SK-N-SH treated with all-trans-retinoic acid at 6 μM for 48 hours (cell line): ENCODE measurements around the gene DYNC1LI2.

Source experiments
- ATAC-seq: fragments of 200-7000 bp; cut with Tn5 transposase; 3 replicates; pipeline ENCODE4 v1.9.1; 2020; ENCODE audit warnings: mild to moderate bottlenecking, moderate library complexity
- ARNTL ChIP-seq: fragments of 450-650 bp; formaldehyde crosslinking; IDR thresholded peaks from 2 replicates; pipeline ENCODE4 v1.5.0; 2020; ENCODE audit warnings: low read depth, mild to moderate bottlenecking, moderate library complexity, borderline replicate concordance
- BACH2 ChIP-seq: fragments of 250-450 bp; sonication (Bioruptor Pico); IDR thresholded peaks from 2 replicates; pipeline ENCODE4 v1.9.0; 2021; ENCODE audit warnings: mild to moderate bottlenecking, borderline replicate concordance
- CSDC2 ChIP-seq: fragments of 250-450 bp; sonication (Bioruptor Pico); IDR thresholded peaks from 2 replicates; pipeline ENCODE4 v1.5.0; 2020; ENCODE audit warnings: mild to moderate bottlenecking, moderate library complexity
- ESRRG ChIP-seq: fragments of 250-450 bp; sonication (Bioruptor Pico); IDR thresholded peaks from 2 replicates; pipeline ENCODE4 v1.6.1; 2021; ENCODE audit warnings: mild to moderate bottlenecking
- GLIS3 ChIP-seq: fragments of 250-450 bp; sonication (Bioruptor Pico); IDR thresholded peaks from 2 replicates; pipeline ENCODE4 v1.5.0; 2020; ENCODE audit warnings: mild to moderate bottlenecking, moderate library complexity
- ISL1 ChIP-seq: fragments of 250-450 bp; sonication (Bioruptor Pico); IDR thresholded peaks from 2 replicates; pipeline ENCODE4 v2.1.2; 2022; ENCODE audit warnings: mild to moderate bottlenecking, moderate library complexity
- OSR1 ChIP-seq: fragments of 250-450 bp; sonication (Bioruptor Pico); IDR thresholded peaks from 2 replicates; pipeline ENCODE4 v1.8.0; 2022; ENCODE audit warnings: moderate library complexity, mild to moderate bottlenecking, inconsistent platforms
- POU6F1 ChIP-seq: fragments of 250-450 bp; sonication (Bioruptor Pico); IDR thresholded peaks from 2 replicates; pipeline ENCODE4 v1.8.0; 2021; ENCODE audit warnings: low read depth, mild to moderate bottlenecking, moderate library complexity, borderline replicate concordance
- PPARA ChIP-seq: fragments of 250-450 bp; sonication (Bioruptor Pico); IDR thresholded peaks from 2 replicates; pipeline ENCODE4 v1.5.0; 2020; ENCODE audit warnings: mild to moderate bottlenecking, borderline replicate concordance
- RARB ChIP-seq: fragments of 250-450 bp; sonication (Bioruptor Pico); IDR thresholded peaks from 2 replicates; pipeline ENCODE4 v1.8.0; 2021; ENCODE audit warnings: mild to moderate bottlenecking, moderate library complexity
- SNAI2 ChIP-seq: fragments of 250-450 bp; sonication (Bioruptor Pico); IDR thresholded peaks from 2 replicates; pipeline ENCODE4 v1.5.0; 2020; ENCODE audit warnings: mild to moderate bottlenecking, moderate library complexity
- TCF4 ChIP-seq: fragments of 250-450 bp; sonication (Bioruptor Pico); IDR thresholded peaks from 2 replicates; pipeline ENCODE4 v1.8.0; 2021; ENCODE audit warnings: mild to moderate bottlenecking, moderate library complexity, borderline replicate concordance
- TOX ChIP-seq: fragments of 250-450 bp; sonication (Bioruptor Pico); IDR thresholded peaks from 2 replicates; pipeline ENCODE4 v1.8.0; 2021; ENCODE audit warnings: mild to moderate bottlenecking, moderate library complexity, borderline replicate concordance
- TSHZ2 ChIP-seq: fragments of 250-450 bp; sonication (Bioruptor Pico); IDR thresholded peaks from 2 replicates; pipeline ENCODE4 v1.5.0; 2020; ENCODE audit warnings: mild to moderate bottlenecking, moderate library complexity
- ZFP3 ChIP-seq: fragments of 250-450 bp; sonication (Bioruptor Pico); IDR thresholded peaks from 2 replicates; pipeline ENCODE4 v1.5.0; 2020; ENCODE audit warnings: mild to moderate bottlenecking, moderate library complexity
- ZFP30 ChIP-seq: fragments of 450-650 bp; formaldehyde crosslinking; IDR thresholded peaks from 2 replicates; pipeline ENCODE4 v1.5.0; 2022; ENCODE audit warnings: mild to moderate bottlenecking, moderate library complexity
- ZNF565 ChIP-seq: fragments of 450-650 bp; formaldehyde crosslinking; conservative IDR thresholded peaks from 2 replicates; pipeline ENCODE4 v1.5.0; 2020; ENCODE audit warnings: low read depth, mild to moderate bottlenecking, moderate library complexity
- ZNF70 ChIP-seq: fragments of 450-650 bp; formaldehyde crosslinking; IDR thresholded peaks from 2 replicates; pipeline ENCODE4 v1.5.0; 2020; ENCODE audit warnings: mild to moderate bottlenecking, moderate library complexity
- TF ChIP-seq, protein P1 (sequence below): fragments of 250-450 bp; sonication (Bioruptor Pico); IDR thresholded peaks from 2 replicates; pipeline ENCODE4 v1.8.0; 2020; ENCODE audit warnings: mild to moderate bottlenecking, moderate library complexity, borderline replicate concordance
- TF ChIP-seq, protein P2 (sequence below): fragments of 250-450 bp; sonication (Bioruptor Pico); IDR thresholded peaks from 2 replicates; pipeline ENCODE4 v1.5.1; 2020; ENCODE audit warnings: low read depth, mild to moderate bottlenecking, moderate library complexity

DYNC1LI2 gene

DNA sequence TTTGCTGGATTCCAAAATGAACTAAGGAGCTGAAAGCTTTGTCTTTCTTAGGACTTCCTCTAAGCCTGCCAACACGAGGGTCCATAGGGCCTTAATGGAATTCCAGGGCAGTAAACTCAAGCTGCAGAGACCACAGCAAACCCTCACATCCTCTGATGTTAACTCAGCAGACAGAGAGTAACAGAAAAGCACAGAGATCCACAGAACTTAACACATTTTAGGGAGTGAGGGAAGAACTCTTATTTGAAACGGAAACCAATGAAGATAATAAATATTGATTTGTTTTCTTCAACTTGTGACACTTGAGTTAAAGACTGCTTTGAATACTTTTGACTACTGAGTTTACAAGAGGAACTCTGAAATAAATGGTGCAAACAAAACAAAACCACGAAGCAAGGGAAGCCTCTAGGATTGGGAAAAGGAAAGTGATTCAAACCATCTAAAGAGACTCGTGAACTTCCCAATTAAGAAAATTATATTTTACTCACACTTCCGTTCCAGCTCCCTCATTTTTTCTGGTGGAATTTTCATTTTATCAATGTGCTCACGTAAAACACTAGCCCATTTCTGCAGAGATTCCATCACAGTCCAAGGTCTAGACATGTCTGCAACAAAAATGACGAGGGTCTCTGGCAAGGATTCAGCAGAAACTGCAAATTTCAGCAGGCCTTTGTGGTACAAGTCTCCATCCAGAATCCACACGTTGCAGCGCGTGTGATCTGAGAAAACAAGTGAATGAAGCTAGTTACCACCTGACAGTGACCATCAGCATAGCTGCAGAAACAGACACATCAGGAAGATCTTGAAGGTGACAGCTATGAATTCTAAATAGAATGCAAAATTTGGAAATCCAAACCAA, 9.2 kb downstream of the DYNC1LI2 start:
- ATAC-seq: peak; percentile 27; the same call in 1 of the 3 replicates
- TF ChIP-seq GLIS3 (no peak), RARB (CRISPR knock-in tag) (no peak), ARNTL (CRISPR knock-in tag) (no peak), ZFP30 (CRISPR knock-in tag) (no peak), ESRRG (CRISPR knock-in tag) (no peak), CSDC2 (CRISPR knock-in tag) (no peak), TOX (CRISPR knock-in tag) (no peak), TCF4 (CRISPR knock-in tag) (no peak), SNAI2 (CRISPR knock-in tag) (no peak), BACH2 (CRISPR knock-in tag) (no peak), OSR1 (CRISPR knock-in tag) (no peak), ZNF565 (CRISPR knock-in tag) (no peak), POU6F1 (CRISPR knock-in tag) (no peak), TSHZ2 (CRISPR knock-in tag) (no peak), ZFP3 (CRISPR knock-in tag) (no peak), ISL1 (CRISPR knock-in tag) (no peak), PPARA (CRISPR knock-in tag) (no peak), ZNF70 (CRISPR knock-in tag) (no peak)
- TF ChIP-seq, protein P1, sequence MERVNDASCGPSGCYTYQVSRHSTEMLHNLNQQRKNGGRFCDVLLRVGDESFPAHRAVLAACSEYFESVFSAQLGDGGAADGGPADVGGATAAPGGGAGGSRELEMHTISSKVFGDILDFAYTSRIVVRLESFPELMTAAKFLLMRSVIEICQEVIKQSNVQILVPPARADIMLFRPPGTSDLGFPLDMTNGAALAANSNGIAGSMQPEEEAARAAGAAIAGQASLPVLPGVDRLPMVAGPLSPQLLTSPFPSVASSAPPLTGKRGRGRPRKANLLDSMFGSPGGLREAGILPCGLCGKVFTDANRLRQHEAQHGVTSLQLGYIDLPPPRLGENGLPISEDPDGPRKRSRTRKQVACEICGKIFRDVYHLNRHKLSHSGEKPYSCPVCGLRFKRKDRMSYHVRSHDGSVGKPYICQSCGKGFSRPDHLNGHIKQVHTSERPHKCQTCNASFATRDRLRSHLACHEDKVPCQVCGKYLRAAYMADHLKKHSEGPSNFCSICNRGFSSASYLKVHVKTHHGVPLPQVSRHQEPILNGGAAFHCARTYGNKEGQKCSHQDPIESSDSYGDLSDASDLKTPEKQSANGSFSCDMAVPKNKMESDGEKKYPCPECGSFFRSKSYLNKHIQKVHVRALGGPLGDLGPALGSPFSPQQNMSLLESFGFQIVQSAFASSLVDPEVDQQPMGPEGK (CRISPR knock-in tag): no peak
- TF ChIP-seq, protein P2, sequence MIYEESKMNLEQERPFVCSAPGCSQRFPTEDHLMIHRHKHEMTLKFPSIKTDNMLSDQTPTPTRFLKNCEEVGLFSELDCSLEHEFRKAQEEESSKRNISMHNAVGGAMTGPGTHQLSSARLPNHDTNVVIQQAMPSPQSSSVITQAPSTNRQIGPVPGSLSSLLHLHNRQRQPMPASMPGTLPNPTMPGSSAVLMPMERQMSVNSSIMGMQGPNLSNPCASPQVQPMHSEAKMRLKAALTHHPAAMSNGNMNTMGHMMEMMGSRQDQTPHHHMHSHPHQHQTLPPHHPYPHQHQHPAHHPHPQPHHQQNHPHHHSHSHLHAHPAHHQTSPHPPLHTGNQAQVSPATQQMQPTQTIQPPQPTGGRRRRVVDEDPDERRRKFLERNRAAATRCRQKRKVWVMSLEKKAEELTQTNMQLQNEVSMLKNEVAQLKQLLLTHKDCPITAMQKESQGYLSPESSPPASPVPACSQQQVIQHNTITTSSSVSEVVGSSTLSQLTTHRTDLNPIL (CRISPR knock-in tag): no peak

GRCh38 chr16:66741169-66741900, 10.1 kb downstream of the DYNC1LI2 start:
- peak; percentile 91 for ATAC-seq
- TF ChIP-seq BACH2 (CRISPR knock-in tag) (no peak), ZFP3 (CRISPR knock-in tag) (0 out of 2 replicates have a peak, but pooled peaks have one; percentile 67), ISL1 (CRISPR knock-in tag) (no peak), SNAI2 (CRISPR knock-in tag) (0 out of 2 replicates have a peak, but pooled peaks have one; percentile 47)
- TF ChIP-seq, protein P2 (CRISPR knock-in tag): peak; percentile 70; the same call in 1 of the 2 replicates
